ENCODE data around the gene NDNF.

DNA sequence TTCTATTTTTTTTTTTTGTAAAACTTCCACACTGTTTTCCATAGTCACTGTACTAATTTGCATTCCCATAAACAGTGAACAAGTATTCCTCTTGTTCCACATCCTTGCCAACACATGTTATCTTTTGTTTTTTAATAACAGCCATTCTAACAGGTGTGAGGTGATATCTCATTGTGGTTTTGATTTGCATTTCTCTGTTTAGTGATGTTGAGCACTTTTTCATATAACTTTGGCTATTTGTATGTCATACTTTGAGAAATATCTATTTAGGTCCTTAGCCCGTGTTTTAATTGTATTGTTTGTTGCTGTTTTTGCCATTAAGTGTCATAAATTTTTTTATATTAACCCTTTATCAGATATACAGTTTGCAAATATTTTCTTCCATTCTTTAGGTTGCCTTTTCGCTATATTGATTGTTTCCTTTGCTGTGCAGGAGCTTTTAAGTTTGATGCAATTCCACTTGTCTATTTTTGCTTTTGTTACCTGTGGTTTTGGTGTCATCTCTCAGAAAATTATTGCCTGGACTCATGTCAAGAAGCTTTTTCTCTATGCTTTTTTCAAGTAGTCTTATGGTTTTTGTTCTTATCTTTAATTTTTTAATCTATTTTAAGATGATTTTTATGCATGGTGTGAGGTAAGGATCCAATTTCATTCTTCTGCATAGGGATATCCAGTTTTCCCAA lies 27.9 kb upstream of the NDNF start:
- TF ChIP-seq, protein P1, sequence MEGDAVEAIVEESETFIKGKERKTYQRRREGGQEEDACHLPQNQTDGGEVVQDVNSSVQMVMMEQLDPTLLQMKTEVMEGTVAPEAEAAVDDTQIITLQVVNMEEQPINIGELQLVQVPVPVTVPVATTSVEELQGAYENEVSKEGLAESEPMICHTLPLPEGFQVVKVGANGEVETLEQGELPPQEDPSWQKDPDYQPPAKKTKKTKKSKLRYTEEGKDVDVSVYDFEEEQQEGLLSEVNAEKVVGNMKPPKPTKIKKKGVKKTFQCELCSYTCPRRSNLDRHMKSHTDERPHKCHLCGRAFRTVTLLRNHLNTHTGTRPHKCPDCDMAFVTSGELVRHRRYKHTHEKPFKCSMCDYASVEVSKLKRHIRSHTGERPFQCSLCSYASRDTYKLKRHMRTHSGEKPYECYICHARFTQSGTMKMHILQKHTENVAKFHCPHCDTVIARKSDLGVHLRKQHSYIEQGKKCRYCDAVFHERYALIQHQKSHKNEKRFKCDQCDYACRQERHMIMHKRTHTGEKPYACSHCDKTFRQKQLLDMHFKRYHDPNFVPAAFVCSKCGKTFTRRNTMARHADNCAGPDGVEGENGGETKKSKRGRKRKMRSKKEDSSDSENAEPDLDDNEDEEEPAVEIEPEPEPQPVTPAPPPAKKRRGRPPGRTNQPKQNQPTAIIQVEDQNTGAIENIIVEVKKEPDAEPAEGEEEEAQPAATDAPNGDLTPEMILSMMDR (IDR thresholded peaks at IDR 0.05; ENCODE audit: low read depth, low read length): no peak
- TF ChIP-seq EZH2phosphoT487 (IDR thresholded peaks at IDR 0.05; ENCODE audit: low read depth): no peak
